Activated effector memory CD4-positive, alpha-beta T cell treated with anti-CD3 and anti-CD28 coated beads, Interleukin-2, amount 50 U/mL, for 16 hours (primary cell): ENCODE data around the gene NBEA.
"Not testable (repeated sequence)": the region's sequence is repeated elsewhere in the genome, so short reads cannot be mapped to it uniquely, and the experiment has no call there.

Experiments
- DNase-seq: peaks from one replicate; pipeline ENCODE4 v3.0.0-alpha.2; 2020

NBEA gene

DNA sequence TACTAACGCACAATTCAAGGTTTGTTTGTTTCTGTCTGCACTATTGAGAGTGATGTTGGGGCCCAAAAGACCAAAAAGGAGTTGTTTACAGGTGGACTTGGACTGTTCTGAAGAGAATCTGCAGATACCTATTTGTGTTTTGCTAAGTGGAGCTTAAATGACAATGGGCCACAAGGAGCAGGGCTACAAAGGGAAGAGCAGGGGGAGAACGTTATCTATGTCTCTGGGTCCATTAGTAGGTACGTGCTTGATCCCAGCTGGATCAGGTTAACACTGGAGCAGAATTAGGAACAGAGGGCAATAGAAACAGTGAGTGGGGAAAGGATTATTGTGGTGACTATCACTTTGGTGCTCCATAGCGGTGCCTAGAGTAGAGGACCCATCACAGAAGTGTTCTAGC, 22.5 kb downstream of the NBEA start:
- no peak for DNase-seq

DNA sequence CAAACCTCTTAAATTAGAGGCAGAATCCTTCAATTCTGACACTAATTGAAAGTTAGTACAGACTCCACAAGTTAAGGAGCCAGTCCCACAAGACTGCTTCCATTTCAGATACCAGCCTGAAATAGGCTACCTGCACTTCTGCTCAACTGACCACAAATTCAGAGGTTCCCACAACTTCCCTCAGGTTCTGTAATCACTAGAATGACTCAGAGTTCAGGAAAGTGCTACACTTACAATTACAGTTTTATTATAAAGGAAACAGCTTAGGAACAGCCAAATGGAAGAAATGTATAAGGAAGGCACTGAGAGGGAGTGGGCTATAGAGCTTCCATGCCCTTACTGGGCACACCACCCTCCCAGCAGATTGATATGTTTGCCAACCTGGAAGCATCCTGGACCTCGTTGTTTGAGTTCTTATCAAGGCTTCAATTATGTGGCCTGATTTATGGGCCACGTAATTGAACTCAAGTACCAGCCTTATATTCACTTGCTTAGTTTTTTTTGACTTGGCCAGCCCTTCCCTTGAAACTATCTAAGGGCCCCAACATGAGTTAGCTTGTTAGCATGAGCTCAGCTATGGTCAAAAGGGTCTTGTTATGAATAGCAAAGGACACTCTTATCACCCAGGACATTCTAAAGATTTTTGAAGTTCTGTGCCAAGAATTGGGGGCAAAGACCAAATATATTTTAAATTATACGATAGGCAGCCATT, 25.9 kb downstream of the NBEA start:
- DNase-seq, result no peak

DNA sequence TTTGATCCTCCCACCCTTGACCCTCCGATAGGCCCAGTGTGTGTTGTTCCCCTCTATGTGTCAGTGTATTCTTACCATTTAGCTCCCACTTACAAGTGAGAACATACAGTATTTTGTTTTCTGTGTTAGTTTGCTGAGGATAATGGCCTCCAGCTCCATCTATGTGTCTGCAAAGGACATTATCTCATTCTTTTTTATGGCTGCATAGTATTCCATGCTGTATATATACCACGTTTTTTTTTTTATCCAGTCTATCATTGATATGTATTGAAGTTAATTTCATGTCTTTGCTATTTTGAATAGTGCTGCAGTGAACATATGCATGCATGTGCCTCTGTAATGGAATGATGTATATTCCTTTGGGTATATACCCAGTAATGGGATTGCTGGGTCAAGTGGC, 27.5 kb downstream of the NBEA start:
- DNase-seq, result not testable (repeated sequence)

DNA sequence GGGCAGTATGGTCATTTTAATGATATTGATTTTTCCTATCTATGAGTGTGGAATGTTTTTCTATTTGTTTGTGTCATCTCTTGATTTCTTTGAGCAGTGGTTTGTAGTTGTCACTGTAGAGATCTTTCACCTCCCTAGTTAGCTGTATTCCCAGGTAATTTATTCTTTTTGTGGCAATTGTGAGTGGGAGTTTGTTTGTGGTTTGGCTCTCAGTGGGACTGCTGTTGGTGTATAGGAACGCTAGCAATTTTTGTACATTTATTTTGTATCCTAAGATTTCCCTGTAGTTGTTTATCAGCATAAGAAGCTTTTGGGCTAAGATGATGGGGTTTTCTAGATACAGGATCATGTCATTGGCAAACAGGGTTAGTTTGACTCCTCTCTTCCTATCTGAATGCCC, 28.9 kb downstream of the NBEA start:
- no peak for DNase-seq

DNA sequence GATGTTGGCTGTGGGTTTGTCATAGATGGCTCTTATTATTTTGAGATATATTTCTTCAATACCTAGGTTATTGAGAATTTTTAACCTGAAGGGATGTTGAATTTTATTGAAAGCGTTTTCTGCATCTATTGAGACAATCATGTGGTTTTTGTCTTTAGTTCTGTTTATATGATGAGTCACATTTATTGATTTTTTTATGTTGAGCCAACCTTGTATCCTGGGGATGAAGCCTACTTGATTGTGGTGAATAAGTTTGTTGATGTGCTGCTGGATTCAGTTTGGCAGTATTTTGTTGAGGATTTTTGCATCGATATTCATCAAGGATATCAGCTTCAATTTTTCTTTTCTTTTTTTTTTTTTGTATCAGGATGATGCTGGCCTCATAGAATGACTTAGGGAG, 29.4 kb downstream of the NBEA start:
- DNase-seq, result no peak

DNA sequence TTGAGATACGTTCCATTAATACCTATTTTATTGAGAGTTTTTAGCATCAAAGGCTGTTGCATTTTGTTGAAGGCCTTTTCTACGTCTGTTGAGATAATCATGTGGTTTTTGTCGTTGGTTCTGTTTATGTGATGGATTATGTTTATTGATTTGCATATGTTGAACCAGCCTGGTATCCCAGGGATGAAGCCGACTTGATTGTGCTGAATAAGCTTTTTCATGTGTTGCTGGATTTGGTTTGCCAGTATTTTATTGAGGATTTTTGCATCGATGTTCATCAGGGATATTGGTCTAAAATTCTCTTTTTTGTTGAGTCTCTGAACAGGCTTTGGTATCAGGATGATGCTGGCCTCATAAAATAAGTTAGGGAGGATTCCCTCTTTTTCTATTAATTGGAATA, 43.1 kb downstream of the NBEA start:
- not testable (repeated sequence) for DNase-seq

DNA sequence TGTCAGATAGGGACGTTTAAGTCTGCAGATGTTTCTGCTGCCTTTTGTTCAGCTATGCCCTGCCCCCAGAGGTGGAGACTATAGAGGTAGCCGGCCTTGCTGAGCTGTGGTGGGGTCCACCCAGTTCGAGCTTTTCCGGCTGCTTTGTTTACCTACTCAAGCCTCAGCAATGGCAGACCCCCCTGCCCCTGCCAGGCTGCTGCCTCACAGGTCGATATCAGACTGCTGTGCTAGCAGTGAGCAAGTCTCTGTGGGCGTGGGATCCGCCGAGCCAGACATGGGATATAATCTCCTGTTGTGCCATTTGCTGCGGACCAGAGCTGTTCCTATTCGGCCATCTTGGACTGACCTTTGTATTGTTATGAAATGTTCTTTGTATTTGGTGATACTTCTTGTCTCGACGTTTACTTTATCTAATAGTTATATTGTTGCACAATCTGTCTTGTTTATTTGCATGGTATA, 46.3 kb downstream of the NBEA start:
- DNase-seq, result no peak

DNA sequence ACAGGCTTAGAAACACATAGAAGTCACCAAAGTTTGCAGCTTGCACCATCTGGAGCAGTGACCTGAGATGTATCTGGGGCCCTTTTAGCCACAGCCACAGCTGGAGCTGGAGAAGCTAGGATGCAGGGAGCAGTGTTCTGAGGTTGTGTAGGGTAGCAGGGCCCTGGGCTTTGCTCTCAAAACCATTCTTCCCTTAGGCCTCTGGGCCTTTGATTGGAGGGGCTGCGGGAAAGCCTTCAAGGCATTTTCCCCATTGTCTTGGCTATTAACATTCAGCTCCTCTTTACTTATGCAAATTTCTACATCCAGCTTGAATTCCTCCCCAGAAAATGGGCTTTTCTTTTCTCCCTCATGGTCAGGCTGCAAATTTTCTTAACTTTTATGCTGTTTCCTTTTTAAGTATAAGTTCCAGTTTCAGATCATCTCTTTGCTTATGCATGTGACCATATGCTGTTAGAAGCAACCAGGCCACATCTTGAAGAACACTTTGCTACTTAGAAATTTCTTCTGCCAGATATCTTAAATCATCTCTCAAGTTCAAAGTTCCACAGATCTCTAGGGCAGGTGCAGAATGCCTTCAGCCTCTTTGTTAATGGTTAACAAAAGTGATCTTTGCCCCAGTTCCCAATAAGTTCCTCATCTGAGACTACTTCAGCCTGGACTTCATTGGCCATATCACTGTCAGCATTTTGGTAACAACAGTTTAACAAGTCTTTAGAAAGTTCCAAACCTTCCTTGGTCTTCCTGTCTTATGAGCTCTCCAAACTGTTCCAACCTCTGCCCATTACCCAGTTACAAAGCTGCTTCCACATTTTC, 48.5 kb downstream of the NBEA start:
- DNase-seq, result no peak

DNA sequence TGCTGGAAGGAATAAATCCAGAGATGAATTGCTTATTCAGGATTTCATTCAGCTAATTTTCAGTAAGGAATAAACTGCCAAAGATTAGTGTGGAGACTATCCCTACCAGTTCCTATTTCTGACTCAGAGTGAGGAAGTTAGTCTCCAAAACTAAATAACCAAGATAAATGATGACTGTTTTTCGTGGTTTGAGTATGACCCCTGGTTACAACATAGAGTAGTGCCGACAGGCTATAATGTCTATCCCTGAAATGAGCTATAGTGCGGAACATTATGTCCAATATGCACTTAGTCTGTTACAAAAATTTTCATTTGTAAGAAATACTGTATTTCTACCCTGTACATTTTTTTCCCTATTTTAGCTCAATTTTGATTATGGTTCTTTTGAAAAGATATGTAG, 51.4 kb downstream of the NBEA start:
- DNase-seq, result no peak

DNA sequence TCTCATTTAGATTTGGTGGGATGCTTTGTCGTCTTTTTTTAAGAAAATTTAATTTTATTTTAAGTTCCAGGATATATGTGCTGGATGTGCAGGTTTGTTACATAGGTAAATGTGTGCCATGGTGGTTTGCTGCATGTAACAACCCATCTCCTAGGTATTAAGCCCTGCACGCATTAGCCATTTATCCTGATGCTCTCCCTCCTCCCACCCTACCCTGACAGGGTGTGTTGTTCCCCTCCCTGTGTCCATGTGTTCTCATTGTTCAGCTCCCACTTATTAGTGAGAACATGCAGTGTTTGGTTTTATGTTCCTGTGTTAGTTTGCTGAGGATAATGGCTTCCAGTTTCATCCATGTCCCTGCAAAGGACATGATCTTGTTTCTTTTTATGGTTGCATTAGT, 61.7 kb downstream of the NBEA start:
- DNase-seq, result not testable (repeated sequence)

DNA sequence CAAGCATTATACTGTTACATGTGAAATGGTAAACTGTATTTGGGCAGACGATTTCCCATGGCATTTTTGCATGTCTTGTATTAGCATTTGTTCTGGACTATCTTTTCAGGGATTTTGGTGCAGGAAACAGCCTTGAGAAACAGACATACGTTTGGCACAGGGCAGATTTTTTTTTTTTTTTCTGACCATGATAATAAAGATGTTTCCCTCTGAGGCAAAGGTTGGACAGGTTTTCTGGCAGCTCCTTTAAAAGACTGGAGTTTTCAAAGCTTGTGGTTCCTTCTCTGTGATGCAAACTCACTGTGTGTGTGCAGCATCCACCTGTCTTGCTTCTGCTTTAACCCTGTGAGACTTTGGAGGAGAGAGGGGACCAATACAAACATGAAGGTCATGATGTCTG, 63.0 kb downstream of the NBEA start:
- DNase-seq, result no peak

DNA sequence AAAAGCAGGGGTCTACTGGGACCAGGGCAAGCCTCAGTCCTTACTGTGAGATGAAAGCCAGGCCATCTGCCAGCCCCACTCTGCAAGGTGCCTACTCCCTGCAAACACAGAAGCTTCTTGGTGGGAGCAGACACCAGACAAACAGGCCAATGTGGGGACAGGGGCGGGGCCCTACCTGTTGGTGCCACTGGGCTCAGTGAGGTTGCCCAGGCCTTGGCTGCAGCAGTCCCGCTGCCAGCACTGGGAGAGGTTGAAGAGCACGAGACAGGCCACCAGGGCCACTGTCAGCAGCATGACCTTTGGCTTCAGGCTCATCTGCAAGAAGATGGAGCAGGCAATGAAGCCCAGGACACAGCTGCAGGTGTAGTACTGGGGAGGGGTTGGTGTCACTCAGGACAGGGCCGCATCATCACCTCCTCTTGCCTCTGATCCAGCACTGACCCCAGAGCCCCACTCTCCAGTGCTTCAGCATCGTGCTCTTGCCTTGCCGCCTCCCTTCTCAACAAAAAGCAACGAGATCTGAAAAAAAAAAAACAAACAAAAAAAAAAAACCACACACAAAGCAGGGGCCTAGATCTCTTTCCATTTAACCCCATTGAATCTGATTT, 72.6 kb downstream of the NBEA start:
- DNase-seq, result no peak

DNA sequence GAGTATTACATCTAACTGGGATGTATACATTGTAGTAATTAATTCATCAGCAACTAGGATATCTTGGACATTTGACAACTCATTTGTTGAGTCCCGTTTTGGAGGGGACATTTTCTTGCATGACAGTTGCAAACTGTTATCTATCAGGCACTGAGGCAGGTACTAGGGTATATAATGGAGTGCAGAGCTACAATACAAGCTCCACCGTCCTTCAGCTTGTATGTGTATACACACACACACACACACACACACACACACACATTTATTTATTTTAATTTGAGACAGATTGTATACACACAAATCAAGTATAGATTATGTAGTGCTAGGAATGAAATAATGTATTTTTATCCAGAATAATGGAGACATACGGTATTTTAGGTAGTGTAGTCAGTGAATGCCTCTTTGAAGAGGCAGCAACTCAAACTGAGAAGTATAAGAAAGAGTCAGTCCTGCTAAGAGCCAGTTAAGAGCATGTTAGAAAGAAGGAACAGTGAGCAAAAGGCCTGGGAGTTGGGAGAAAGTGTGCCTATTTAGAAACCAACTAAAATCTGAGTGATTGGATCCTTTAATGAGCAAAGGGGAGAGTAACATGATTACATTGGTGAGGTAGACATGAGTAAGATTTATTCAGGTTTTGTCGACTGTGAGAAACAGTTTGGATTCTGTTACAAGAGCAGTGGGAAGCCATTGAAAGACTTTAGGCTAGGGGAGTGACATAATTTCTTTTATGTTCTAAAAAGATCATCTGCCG, 74.5 kb downstream of the NBEA start:
- no peak for DNase-seq

DNA sequence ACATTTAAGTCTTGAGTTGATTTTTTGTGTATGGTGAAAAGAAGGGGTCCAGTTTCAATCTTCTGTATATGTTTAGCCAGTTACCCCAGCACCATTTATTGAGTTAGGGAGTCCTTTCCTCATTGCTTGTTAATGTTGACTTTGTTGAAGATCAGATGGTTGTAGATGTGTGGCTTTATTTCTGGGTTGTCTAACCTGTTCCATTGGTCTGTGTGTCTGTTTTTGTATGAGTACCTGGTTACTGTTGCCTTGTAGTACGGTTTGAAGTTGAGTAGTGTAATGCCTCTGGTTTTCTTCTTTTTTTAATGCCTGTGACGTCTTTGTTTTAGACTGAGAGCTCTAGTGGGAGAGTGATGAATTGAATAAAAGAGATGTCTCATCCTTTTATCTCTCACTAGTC, 83.2 kb downstream of the NBEA start:
- no peak for DNase-seq

DNA sequence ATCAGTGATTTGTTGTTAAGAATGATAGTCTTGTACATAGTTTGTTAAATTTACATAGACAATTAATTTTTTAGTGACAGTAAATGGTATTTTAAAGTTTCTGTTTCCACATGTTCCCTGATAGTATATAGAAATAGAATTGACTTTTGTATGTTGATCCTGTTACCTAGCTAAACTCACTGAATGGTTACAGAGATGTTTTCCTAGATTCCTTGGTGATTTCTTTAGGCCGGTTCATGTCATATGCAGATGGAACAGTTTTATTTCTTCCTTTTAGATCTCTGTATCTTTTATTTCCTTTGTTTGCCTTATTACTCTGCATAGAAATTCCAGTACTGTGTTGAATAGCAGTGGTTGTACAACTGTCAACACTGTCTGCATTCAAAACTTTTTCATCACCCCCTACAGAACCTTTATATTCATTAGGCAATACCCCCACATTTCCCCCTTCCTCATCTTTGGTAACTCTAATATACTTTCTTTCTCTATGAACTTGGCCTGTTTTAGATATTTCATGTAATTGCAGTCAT, 86.3 kb downstream of the NBEA start:
- no peak for DNase-seq

DNA sequence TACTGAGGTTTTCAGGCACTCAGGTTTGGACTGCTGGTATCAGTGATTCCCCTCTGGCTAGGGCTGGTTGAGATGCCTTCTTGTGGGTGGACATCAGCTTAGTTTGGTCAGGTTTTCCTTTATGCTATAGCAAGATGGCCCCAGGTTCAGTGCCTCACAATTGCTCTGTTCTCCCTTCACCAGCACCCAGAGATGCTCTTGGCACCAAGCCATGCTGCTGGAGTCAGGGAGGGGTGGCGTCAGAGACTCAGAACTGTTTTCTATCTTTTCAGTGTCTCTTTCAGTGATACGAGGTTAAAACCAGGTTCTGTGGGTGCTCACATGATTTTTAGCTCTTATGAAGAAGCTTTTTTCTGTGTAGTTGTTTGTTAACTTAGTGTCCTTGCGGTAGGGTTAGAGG, 96.9 kb downstream of the NBEA start:
- DNase-seq, result no peak

DNA sequence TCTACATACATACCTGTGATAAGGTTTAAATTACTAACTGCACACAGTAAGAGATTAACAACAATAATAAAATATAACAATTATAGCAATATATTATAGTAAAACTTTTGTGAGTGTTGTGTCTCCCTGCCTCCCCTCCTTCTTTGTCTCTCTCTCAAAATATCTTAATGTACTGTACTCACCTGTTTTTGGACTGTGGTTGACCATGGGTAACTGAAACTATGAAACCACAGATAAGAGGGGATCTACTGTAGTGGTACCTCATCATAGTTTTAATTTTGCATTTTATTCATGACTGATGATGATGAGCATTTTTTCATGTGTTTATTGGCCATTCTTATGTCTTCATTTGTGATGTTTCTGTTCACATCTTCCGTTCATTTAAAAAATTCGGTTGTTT, 104.5 kb downstream of the NBEA start:
- no peak for DNase-seq

DNA sequence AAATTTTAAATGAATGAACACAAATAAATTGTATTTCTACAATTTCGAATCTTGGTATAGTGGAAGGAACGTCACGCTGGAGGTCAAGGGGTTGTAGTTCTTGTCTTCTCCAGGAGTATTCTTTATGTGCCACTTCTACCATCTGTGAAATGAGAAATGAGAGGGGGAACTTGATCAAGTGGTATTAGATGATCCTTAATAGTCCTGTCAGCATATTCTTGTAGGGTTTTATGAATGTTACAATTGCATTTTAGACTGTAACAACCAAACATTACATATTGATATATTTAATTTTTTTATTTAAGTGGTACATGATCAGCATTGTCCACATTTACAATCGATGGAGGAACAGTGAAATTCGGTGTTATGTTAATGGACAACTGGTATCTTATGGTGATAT, 113.6 kb downstream of the NBEA start:
- no peak for DNase-seq

DNA sequence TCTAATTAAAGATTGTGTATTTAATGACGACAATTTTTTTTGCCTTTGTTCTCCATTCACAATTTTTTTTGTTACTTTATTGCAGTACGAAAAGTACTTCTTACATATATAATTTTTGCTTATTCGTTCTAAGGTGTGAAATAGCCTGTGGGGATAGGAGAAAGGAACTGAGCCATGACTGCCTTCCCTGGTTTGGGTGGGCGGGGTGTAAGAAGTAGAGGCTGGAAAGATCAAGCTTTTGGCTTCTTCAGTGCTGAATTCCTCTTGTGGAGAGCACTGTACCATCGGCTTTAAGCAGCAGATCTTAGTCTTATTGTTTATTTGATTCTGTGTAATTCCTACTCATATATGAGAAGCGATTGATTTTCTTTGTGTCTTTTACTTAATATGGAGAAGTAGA, 115.8 kb downstream of the NBEA start:
- no peak for DNase-seq

DNA sequence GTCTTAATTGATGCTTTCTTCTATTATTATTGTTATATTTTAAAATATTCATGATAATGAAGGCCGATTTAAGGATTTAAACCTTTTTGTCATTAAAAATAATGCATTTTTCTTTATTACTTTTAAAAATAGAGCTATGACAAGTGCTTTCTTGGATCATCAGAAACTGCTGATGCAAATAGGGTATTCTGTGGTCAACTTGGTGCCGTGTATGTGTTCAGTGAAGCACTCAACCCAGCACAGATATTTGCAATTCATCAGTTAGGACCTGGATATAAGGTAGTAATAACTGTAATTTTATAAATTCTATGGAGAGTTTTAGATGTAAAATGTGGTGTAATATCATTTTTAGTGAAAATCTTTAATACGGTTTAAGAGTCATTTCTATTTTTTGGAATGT, 116.5 kb downstream of the NBEA start:
- not testable (repeated sequence) for DNase-seq

DNA sequence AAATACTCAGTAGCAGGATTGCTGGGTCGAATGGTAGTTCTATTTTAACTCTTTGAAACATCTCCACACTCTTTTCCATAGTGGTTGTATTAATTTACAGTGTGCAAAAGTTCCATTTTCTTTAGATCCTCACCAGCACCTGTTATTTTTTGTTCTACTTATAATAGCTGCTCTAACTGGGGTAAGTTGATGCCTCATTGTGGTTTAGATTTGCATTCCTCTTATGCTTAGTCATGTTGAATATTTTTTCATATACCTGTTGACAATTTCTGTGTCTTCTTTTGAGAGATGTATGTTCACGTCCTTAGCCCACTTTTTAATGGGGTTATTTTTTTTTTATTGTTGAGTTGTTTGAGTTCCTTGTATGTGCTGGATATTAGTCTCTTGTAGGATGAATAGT, 144.6 kb downstream of the NBEA start:
- no peak for DNase-seq

DNA sequence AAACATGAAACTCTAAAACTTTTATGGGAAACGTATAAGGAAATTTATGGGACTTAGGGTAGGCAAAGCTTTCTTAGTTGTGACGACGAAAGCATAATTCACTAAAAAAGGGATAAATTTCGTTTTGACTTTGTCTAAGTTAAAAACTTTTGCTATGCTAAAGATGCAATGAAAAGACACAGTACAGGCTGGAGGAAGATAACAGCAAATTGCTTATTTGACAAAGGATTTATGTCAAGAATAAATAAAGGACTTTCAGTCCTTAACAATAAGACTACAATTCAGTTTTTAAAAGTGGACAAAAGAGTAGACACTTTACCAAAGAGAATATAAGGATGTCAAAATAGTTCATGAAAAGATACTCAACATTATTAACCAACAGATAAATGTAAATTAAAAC, 150.2 kb downstream of the NBEA start:
- DNase-seq, result no peak

DNA sequence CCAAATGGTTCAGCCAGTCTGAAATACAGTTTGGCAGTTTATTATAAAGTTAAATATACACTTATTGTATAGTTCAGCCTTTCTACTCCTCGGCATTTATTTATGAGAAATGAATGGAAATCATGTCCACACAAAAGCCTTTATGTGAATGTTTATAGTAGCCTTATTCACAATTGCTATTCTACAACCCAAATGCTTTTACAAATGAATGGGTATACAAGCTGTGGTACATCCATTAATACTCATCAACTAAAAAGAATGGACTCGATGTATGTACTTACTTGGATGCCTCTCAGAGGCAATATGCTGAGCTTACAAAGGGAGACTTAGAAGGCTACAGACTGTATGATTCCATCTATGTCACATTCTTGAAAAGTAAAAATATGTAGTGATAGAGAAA, 150.7 kb downstream of the NBEA start:
- no peak for DNase-seq
